ENCODE results near the gene PCDHA3.
"Not testable (repeated sequence)": the region's sequence is repeated elsewhere in the genome, so short reads cannot be mapped to it uniquely, and the experiment has no call there.

- TF ChIP-seq POLR2A, CTCF (IDR thresholded peaks at IDR 0.05): not testable (repeated sequence)
These were observed 7.5 kb downstream of the PCDHA3 start for GRCh38 chr5:140808241-140808888.

All from adrenal gland (tissue), 5 donors.